Small intestine (tissue), 7 donors: ENCODE data around the gene LAMTOR2. TPM values are rescaled to one million over a fixed set of nuclear protein-coding genes. Genes with fewer than 3 reads are reported as not detected.

Experiments used
- DNase-seq, 2 donors: peaks; one replicate each; pipeline versions ENCODE4 v3.0.0 to v3.0.0-alpha.2; 2013
- FAIRE-seq: peaks from 2 replicates; lab custom pipeline; 2012; peaks lifted over from hg19 to GRCh38; lab: Jason Lieb, UNC
- H3K27ac ChIP-seq, 3 donors: one replicate each; pipeline ENCODE4 v1.5.1; 2013; ENCODE audit warnings: low read length in 2 of 3, mild to moderate bottlenecking in 2 of 3, control low read depth in 1 of 3, inconsistent platforms in 1 of 3, low read depth in 1 of 3, moderate library complexity in 1 of 3
- H3K27me3 ChIP-seq, 3 donors: one replicate each; pipeline ENCODE4 v1.6.1; 2013; ENCODE audit warnings: low read length in 3 of 3, inconsistent platforms in 1 of 3; ENCODE audit not compliant: control insufficient read depth in 3 of 3, insufficient read depth in 3 of 3
- H3K36me3 ChIP-seq, 3 donors: one replicate each; pipeline ENCODE4 v1.6.1; 2013; ENCODE audit warnings: low read length in 3 of 3, inconsistent platforms in 1 of 3, low read depth in 1 of 3, mild to moderate bottlenecking in 1 of 3, moderate library complexity in 1 of 3; ENCODE audit not compliant: control insufficient read depth in 3 of 3, insufficient read depth in 2 of 3
- H3K4me1 ChIP-seq, 3 donors: one replicate each; pipeline ENCODE4 v1.6.1; 2013; ENCODE audit warnings: low read length in 2 of 3, inconsistent platforms in 1 of 3, low read depth in 1 of 3, mild to moderate bottlenecking in 1 of 3, moderate library complexity in 1 of 3; ENCODE audit not compliant: control insufficient read depth in 3 of 3, insufficient read depth in 2 of 3
- H3K4me3 ChIP-seq, 3 donors: one replicate each; pipeline ENCODE4 v1.5.1; 2013; ENCODE audit warnings: low read length in 3 of 3, control low read depth in 1 of 3, inconsistent platforms in 1 of 3, low read depth in 1 of 3, mild to moderate bottlenecking in 1 of 3, moderate library complexity in 1 of 3
- H3K9me3 ChIP-seq, 2 donors: one replicate each; pipeline ENCODE4 v1.6.1; 2013; ENCODE audit warnings: low read depth in 1 of 2, low read length in 1 of 2; ENCODE audit not compliant: control insufficient read depth in 2 of 2, insufficient read depth in 1 of 2
- WGBS, 3 donors: extraction: QIAGEN DNeasy Blood & Tissue Kit; methylation state at CpG; one replicate each; pipeline ENCODE4 v1.1.7; 2013; 5-methylcytosine and 5-hydroxymethylcytosine counted together
- polyA plus RNA-seq, 4 donors: library from polyadenylated mRNA; stranded (reverse) in 3 of 4; unstranded in 1 of 4; fragments of 200-250 nt in 3 of 4; fragments of 120-200 nt in 1 of 4; gene quantifications; one replicate each; pipeline versions ENCODE4 v1.2.1 to v1.2.3, GENCODE V29; 2013
- donor health status: healthy with polysubstance abuse.
- donor health status: control.
- donor health status: control.
- donor health status: Bipolar disorder and iron deficiency.
- donor health status: healthy.

LAMTOR2 gene
- polyA plus RNA-seq, 4 donors, result 66.7 to 226 (median 148) TPM

GRCh38 chr1:156019946-156020292, 34.7 kb upstream of the LAMTOR2 start:
- Histone ChIP-seq H3K27me3 (no peaks in the 10 kb centered on the region), H3K9me3 (no peaks in the 10 kb centered on the region)

GRCh38 chr1:156020293-156021092, 34.1 kb upstream of the LAMTOR2 start, which contains the start of gene SSR2:
Gene SSR2 (minus strand): TSS chr1:156020951. CDS start chr1:156020167, 784 bp downstream.
- peak within 1 kb of the TSS; percentile 68 to 91 (median 72) for H3K4me3 ChIP-seq
- no peaks in the 10 kb centered on the region for H3K9me3 ChIP-seq
- FAIRE-seq (no peak), DNase-seq (peak; percentile 94 to 96)
- peak within 1 kb of the TSS in 2 of 3 donors; percentile 68 to 90 for H3K27ac ChIP-seq
- peaks cover 0 to 22% (median 0%) of the 10 kb centered on the region in 3 donors for H3K4me1 ChIP-seq
- peaks cover 0 to 33% (median 4%) of the 10 kb centered on the region in 3 donors for H3K36me3 ChIP-seq
- WGBS, 3 donors, result 0% methylated on average over 45 of the region's 45 CpGs
- H3K27me3 ChIP-seq, result no peaks in the 10 kb centered on the region

More at GRCh38 chr1:156019946-156020292, 34.7 kb upstream of the LAMTOR2 start:
- DNase-seq (no peak), FAIRE-seq (no peak)
- Histone ChIP-seq H3K4me1 (peaks cover 0 to 16% (median 0%) of the 10 kb centered on the region in 3 donors), H3K36me3 (peaks cover 2 to 38% (median 4%) of the 10 kb centered on the region in 3 donors), H3K4me3 (peak overlapping the region in 2 of 3 donors; percentile 68 to 91), H3K27ac (peak overlapping the region in 2 of 3 donors; percentile 68 to 90)
- WGBS, 3 donors, result 25 to 49% (median 25%) methylated on average over 8 of the region's 8 CpGs

- 4 to 7% (median 4%) methylated on average over 4 of the region's 4 CpGs for WGBS, 3 donors
- peaks cover 0 to 32% (median 4%) of the 10 kb centered on the region in 3 donors for H3K36me3 ChIP-seq
- H3K27ac ChIP-seq, result no peak overlapping the region
- H3K4me3 ChIP-seq, result peak overlapping the region in 1 of 3 donors; percentile 68
- H3K9me3 ChIP-seq, result no peaks in the 10 kb centered on the region
- DNase-seq, result no peak
- H3K27me3 ChIP-seq, result no peaks in the 10 kb centered on the region
- no peak for FAIRE-seq
- peaks cover 0 to 23% (median 0%) of the 10 kb centered on the region in 3 donors for H3K4me1 ChIP-seq
These were observed 33.5 kb upstream of the LAMTOR2 start for GRCh38 chr1:156021093-156021428.

GRCh38 chr1:156021954-156022353, 32.6 kb upstream of the LAMTOR2 start:
- 69 to 77% (median 69%) methylated on average over 2 of the region's 2 CpGs for WGBS, 3 donors

GRCh38 chr1:156024801-156025200, 29.8 kb upstream of the LAMTOR2 start:
- peaks cover 0 to 21% (median 0%) of the 10 kb centered on the region in 3 donors for H3K4me1 ChIP-seq
- peak; percentile 41 to 72 for DNase-seq
- 34 to 64% (median 57%) methylated on average over 5 of the region's 5 CpGs for WGBS, 3 donors
- peak overlapping the region in 1 of 3 donors; percentile 84 for H3K27ac ChIP-seq
- H3K27me3 ChIP-seq, result no peaks in the 10 kb centered on the region
- no peak for FAIRE-seq
- H3K36me3 ChIP-seq, result no peaks in the 10 kb centered on the region
- no peaks in the 10 kb centered on the region for H3K9me3 ChIP-seq
- no peak overlapping the region for H3K4me3 ChIP-seq

More at GRCh38 chr1:156021954-156022353, 32.6 kb upstream of the LAMTOR2 start:
- no peak overlapping the region for H3K27ac ChIP-seq
- H3K4me3 ChIP-seq, result no peak overlapping the region
- peaks cover 0 to 25% (median 0%) of the 10 kb centered on the region in 3 donors for H3K4me1 ChIP-seq
- H3K27me3 ChIP-seq, result no peaks in the 10 kb centered on the region
- FAIRE-seq, result no peak
- DNase-seq, result no peak
- peaks cover 0 to 23% (median 0%) of the 10 kb centered on the region in 3 donors for H3K36me3 ChIP-seq
- H3K9me3 ChIP-seq, result no peaks in the 10 kb centered on the region

- WGBS, 3 donors, result 8 to 13% (median 9%) methylated on average over 9 of the region's 9 CpGs
- H3K9me3 ChIP-seq, result no peaks in the 10 kb centered on the region
- no peak overlapping the region for H3K4me3 ChIP-seq
- H3K27ac ChIP-seq, result peak overlapping the region in 1 of 3 donors; percentile 29
- H3K36me3 ChIP-seq, result no peaks in the 10 kb centered on the region
- DNase-seq, result peak; percentile 53 to 75
- H3K27me3 ChIP-seq, result no peaks in the 10 kb centered on the region
- peaks cover 0 to 18% (median 0%) of the 10 kb centered on the region in 3 donors for H3K4me1 ChIP-seq
- no peak for FAIRE-seq
These were observed 28.7 kb upstream of the LAMTOR2 start for GRCh38 chr1:156025876-156026275.

- DNase-seq, result no peak
- Histone ChIP-seq H3K4me3 (no peak overlapping the region), H3K27me3 (no peaks in the 10 kb centered on the region), H3K27ac (no peak overlapping the region), H3K36me3 (no peaks in the 10 kb centered on the region), H3K4me1 (peaks cover 0 to 14% (median 0%) of the 10 kb centered on the region in 3 donors), H3K9me3 (no peaks in the 10 kb centered on the region)
- no peak for FAIRE-seq
- WGBS, 3 donors, result 84 to 89% (median 84%) methylated on average over 4 of the region's 4 CpGs
These were observed 28.0 kb upstream of the LAMTOR2 start for GRCh38 chr1:156026588-156026987.

GRCh38 chr1:156033011-156033410, 21.6 kb upstream of the LAMTOR2 start:
- H3K27me3 ChIP-seq, result no peaks in the 10 kb centered on the region
- H3K36me3 ChIP-seq, result peaks cover 0 to 13% (median 4%) of the 10 kb centered on the region in 3 donors
- DNase-seq (no peak), FAIRE-seq (no peak)
- H3K9me3 ChIP-seq, result no peaks in the 10 kb centered on the region
- H3K27ac ChIP-seq, result no peak overlapping the region
- 61 to 71% (median 66%) methylated on average over 6 of the region's 6 CpGs for WGBS, 3 donors
- H3K4me3 ChIP-seq, result no peak overlapping the region
- H3K4me1 ChIP-seq, result no peaks in the 10 kb centered on the region
